Measurements from ENCODE around the gene C9orf153. TPM values are rescaled to one million over a fixed set of nuclear protein-coding genes. Genes with fewer than 3 reads are reported as not detected.

Gene C9orf153
- total RNA-seq, 1 experiment from 2014 or later, result 0.17 TPM

- Histone ChIP-seq H3K9ac (ENCODE audit: extremely low read depth, insufficient read length, low read length) (no peak overlapping the region), H3K27me3 (ENCODE audit: insufficient read depth, low read length) (no peaks in the 10 kb centered on the region), H2BK120ac (ENCODE audit: low read depth, low read length, poor library complexity, severe bottlenecking) (no peak overlapping the region), H3K27ac (ENCODE audit: insufficient read length, low read depth, low read length) (no peak overlapping the region), H3K79me2 (ENCODE audit: insufficient read depth, low read length) (no peaks in the 10 kb centered on the region), H2AFZ (ENCODE audit: low read length) (no peak overlapping the region), H3K23ac (ENCODE audit: insufficient read length, low read depth, low read length) (no peak overlapping the region), H2BK20ac (ENCODE audit: low read depth, low read length, poor library complexity, severe bottlenecking) (no peak overlapping the region), H2BK5ac (ENCODE audit: insufficient read length, low read length) (no peak overlapping the region), H3T11ph (ENCODE audit: low read length) (no peak overlapping the region), H3K79me1 (ENCODE audit: insufficient read depth, low read depth, low read length, poor library complexity, severe bottlenecking) (no peaks in the 10 kb centered on the region), H2BK12ac (ENCODE audit: insufficient read length, low read depth, low read length) (no peak overlapping the region), H2AK5ac (ENCODE audit: insufficient read length, low read length) (no peak overlapping the region), H3K9me3 (ENCODE audit: control insufficient read depth, low read depth, low read length) (no peaks in the 10 kb centered on the region), H3K14ac (ENCODE audit: insufficient read depth, low read length) (no peak overlapping the region), H2BK15ac (ENCODE audit: low read depth, low read length) (no peak overlapping the region), H4K91ac (ENCODE audit: insufficient read length, low read depth, low read length) (no peak overlapping the region), H4K8ac (replicated peaks; ENCODE audit: insufficient read length, low read depth, low read length) (no peak overlapping the region), H3K23me2 (ENCODE audit: insufficient read length, low read depth, low read length, poor library complexity, severe bottlenecking) (no peaks in the 10 kb centered on the region), H3K56ac (ENCODE audit: insufficient read length, low read depth, low read length) (no peak overlapping the region), H3K4me1 (ENCODE audit: insufficient read depth, low read length) (peaks cover 2% of the 10 kb centered on the region; the same call in 1 of the 2 replicates), H3K4ac (ENCODE audit: low read depth, low read length) (no peak overlapping the region), H3K4me2 (ENCODE audit: insufficient read depth, insufficient read length, low read length) (no peak overlapping the region), H4K20me1 (ENCODE audit: control insufficient read depth, insufficient read depth, insufficient read length) (no peaks in the 10 kb centered on the region), H3K18ac (ENCODE audit: insufficient read length, low read depth, low read length) (no peak overlapping the region), H4K5ac (ENCODE audit: insufficient read length, low read depth, low read length) (no peak overlapping the region)
- Mint-ChIP-seq H3K36me3 (ENCODE audit: insufficient read depth in 1 of 3, low read depth in 3 of 3) (peaks cover 3 to 13% (median 3%) of the 10 kb centered on the region in 3 experiments; a peak in 6 of 7 replicates), H3K27ac (no peak overlapping the region), H3K4me1 (peaks cover 44 to 56% of the 10 kb centered on the region in 2 experiments), H3K27me3 (ENCODE audit: low read depth) (peaks cover 5% of the 10 kb centered on the region), H3K9me3 (peaks cover 12 to 17% of the 10 kb centered on the region in 2 experiments; a peak in 4 of 5 replicates), H3K4me3 (no peak overlapping the region)
- DNase-seq, result no peak
- TF ChIP-seq, protein P1, sequence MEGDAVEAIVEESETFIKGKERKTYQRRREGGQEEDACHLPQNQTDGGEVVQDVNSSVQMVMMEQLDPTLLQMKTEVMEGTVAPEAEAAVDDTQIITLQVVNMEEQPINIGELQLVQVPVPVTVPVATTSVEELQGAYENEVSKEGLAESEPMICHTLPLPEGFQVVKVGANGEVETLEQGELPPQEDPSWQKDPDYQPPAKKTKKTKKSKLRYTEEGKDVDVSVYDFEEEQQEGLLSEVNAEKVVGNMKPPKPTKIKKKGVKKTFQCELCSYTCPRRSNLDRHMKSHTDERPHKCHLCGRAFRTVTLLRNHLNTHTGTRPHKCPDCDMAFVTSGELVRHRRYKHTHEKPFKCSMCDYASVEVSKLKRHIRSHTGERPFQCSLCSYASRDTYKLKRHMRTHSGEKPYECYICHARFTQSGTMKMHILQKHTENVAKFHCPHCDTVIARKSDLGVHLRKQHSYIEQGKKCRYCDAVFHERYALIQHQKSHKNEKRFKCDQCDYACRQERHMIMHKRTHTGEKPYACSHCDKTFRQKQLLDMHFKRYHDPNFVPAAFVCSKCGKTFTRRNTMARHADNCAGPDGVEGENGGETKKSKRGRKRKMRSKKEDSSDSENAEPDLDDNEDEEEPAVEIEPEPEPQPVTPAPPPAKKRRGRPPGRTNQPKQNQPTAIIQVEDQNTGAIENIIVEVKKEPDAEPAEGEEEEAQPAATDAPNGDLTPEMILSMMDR (conservative IDR thresholded peaks at IDR 0.05), result no peak
- WGBS (ENCODE audit: extremely low coverage, insufficient read length, low lambda C conversion rate), result no CpG with 5 or more reads among the region's 4 CpGs
Measured at GRCh38 chr9:86184138-86184524, 75.3 kb downstream of the C9orf153 start.

All from H9 (cell line).